Suprapubic skin (tissue), 4 donors: Measurements from ENCODE around the gene IGSF22. TPM values are rescaled to one million over a fixed set of nuclear protein-coding genes. Genes with fewer than 3 reads are reported as not detected.

ENCODE experiments used
- DNase-seq, 2 donors: peaks; one replicate each; pipeline ENCODE4 v3.0.0-alpha.2; 2019; ENCODE audit warnings: low spot score in 2 of 2
- H3K27ac ChIP-seq: fragments of 200-600 bp; sonication (generic); one replicate; pipeline ENCODE4 v1.5.1; 2019
- H3K27me3 ChIP-seq: fragments of 200-600 bp; sonication (generic); one replicate; pipeline ENCODE4 v1.5.1; 2019
- H3K36me3 ChIP-seq: fragments of 200-600 bp; sonication (generic); one replicate; pipeline ENCODE4 v1.5.1; 2019
- H3K4me1 ChIP-seq: fragments of 200-600 bp; sonication (generic); one replicate; pipeline ENCODE4 v1.5.1; 2019
- H3K4me3 ChIP-seq: fragments of 200-600 bp; sonication (generic); one replicate; pipeline ENCODE4 v1.5.1; 2019; ENCODE audit warnings: mild to moderate bottlenecking
- H3K9me3 ChIP-seq: fragments of 200-600 bp; sonication (generic); one replicate; pipeline ENCODE4 v1.5.1; 2019
- CTCF ChIP-seq, 2 donors: fragments of 200-600 bp in 1 of 2; fragments of 450-650 bp in 1 of 2; sonication (generic) in 1 of 2; IDR thresholded peaks; one replicate each; pipeline ENCODE4 v1.5.1; 2016 to 2019; ENCODE audit warnings: antibody characterized with exemption in 2 of 2, mild to moderate bottlenecking in 1 of 2, moderate library complexity in 1 of 2
- EP300 ChIP-seq: sonication (generic); formaldehyde crosslinking; IDR thresholded peaks from one replicate; pipeline ENCODE4 v1.6.1; 2017; ENCODE audit warnings: antibody characterized with exemption
- POLR2A ChIP-seq, 2 donors: fragments of 450-650 bp; IDR thresholded peaks; one replicate each; pipeline ENCODE4 v1.6.1; 2017; ENCODE audit warnings: antibody characterized with exemption in 2 of 2, mild to moderate bottlenecking in 2 of 2, moderate library complexity in 2 of 2
- POLR2AphosphoS5 ChIP-seq, 3 donors: sonication (generic); formaldehyde crosslinking; IDR thresholded peaks; one replicate each; pipeline ENCODE4 v1.6.1; 2017; ENCODE audit warnings: antibody characterized with exemption in 3 of 3
- WGBS: methylation state at CpG from one replicate; pipeline ENCODE4 v1.1.5; 2018; 5-methylcytosine and 5-hydroxymethylcytosine counted together
- total RNA-seq, 4 donors: library from RNA; depleted of rRNA; stranded (reverse); fragments of >200 nt; gene quantifications; one replicate each; pipeline ENCODE4 v1.1.0, GENCODE V29; 2016

The IGSF22 gene
- total RNA-seq = 1 to 10 TPM in 1 of 4 donors, not detected in 3; 2.3 TPM

DNA sequence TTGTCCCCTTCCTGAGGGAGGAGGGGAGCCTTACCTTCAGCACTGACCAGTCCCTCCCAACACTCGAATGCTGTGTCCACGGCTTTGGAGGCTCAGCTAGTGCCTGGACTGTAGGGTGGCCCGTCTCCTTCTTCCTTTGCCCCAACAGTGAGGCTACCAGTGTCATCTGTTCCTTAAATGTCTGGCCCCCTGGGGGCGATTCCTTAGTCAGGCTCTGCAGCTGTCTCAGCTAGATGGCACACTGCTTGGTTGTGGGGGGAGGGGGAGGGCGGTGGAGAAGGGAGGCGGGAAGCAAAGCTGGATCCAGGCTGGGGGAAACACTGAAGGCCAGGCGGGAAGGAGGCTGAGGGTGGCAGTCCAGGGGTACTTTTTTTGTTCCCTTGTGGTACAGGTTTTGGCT, at the start of gene IGSF22:
IGSF22 (minus strand) TSS at position 149 of the 400 bp plus-strand sequence. CDS start 1,952 bp downstream, outside the sequence.
- Histone ChIP-seq H3K4me3 (no peak within 1 kb of the TSS), H3K9me3 (no peaks in the 10 kb centered on the region), H3K36me3 (no peaks in the 10 kb centered on the region), H3K27me3 (no peaks in the 10 kb centered on the region), H3K27ac (no peak within 1 kb of the TSS), H3K4me1 (peaks cover 21% of the 10 kb centered on the region)
- 70% methylated on average over 7 of the region's 7 CpGs for WGBS
- TF ChIP-seq CTCF (IDR thresholded peaks at IDR 0.05) (no peak), POLR2A (IDR thresholded peaks at IDR 0.05) (no peak), EP300 (no peak), POLR2AphosphoS5 (IDR thresholded peaks at IDR 0.05) (no peak)
- no peak for DNase-seq

GRCh38 chr11:18774801-18775200, 48.8 kb upstream of the IGSF22 start:
- H3K4me1 ChIP-seq = no peaks in the 10 kb centered on the region
- no peaks in the 10 kb centered on the region for H3K9me3 ChIP-seq
- no peak for DNase-seq
- H3K4me3 ChIP-seq = no peak overlapping the region
- no peaks in the 10 kb centered on the region for H3K36me3 ChIP-seq
- no peak for TF ChIP-seq CTCF (IDR thresholded peaks at IDR 0.05)
- no peak for TF ChIP-seq EP300
- TF ChIP-seq POLR2A (IDR thresholded peaks at IDR 0.05) = no peak
- TF ChIP-seq POLR2AphosphoS5 (IDR thresholded peaks at IDR 0.05) = no peak
- no peak overlapping the region for H3K27ac ChIP-seq
- H3K27me3 ChIP-seq = peaks cover 3% of the 10 kb centered on the region
- WGBS = 78% methylated on average over 7 of the region's 7 CpGs

DNA sequence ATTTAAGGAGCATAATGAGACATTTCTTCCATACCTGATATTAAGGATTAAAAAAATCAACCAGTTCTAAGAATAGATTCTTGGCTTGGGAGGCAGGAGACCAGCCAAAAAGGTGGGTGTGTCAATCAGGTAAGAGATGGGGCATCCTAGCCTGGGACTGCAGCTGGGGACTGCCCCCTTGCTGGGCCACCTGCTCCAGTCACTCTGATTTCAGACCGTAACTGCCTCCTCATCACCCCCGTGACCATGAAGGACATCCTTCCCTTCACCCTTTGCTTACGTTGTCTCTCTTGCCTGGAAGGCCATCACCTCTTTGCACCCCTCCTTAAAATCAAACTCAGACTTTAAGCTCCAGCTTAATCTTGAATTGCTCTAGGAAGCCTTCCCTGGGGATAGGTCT, 47.7 kb upstream of the IGSF22 start:
- no peak for DNase-seq
- H3K9me3 ChIP-seq = no peaks in the 10 kb centered on the region
- TF ChIP-seq POLR2A (IDR thresholded peaks at IDR 0.05) (no peak), POLR2AphosphoS5 (IDR thresholded peaks at IDR 0.05) (no peak), CTCF (IDR thresholded peaks at IDR 0.05) (no peak), EP300 (no peak)
- peaks cover 3% of the 10 kb centered on the region for H3K27me3 ChIP-seq
- 54% methylated on average over 3 of the region's 3 CpGs for WGBS
- H3K4me3 ChIP-seq = no peak overlapping the region
- no peak overlapping the region for H3K27ac ChIP-seq
- H3K36me3 ChIP-seq = no peaks in the 10 kb centered on the region
- H3K4me1 ChIP-seq = no peaks in the 10 kb centered on the region

- Histone ChIP-seq H3K4me3 (no peak overlapping the region), H3K36me3 (no peaks in the 10 kb centered on the region), H3K27me3 (peaks cover 3% of the 10 kb centered on the region), H3K27ac (no peak overlapping the region), H3K9me3 (no peaks in the 10 kb centered on the region), H3K4me1 (no peaks in the 10 kb centered on the region)
- no peak for DNase-seq
- TF ChIP-seq POLR2A (IDR thresholded peaks at IDR 0.05) = no peak
- TF ChIP-seq POLR2AphosphoS5 (IDR thresholded peaks at IDR 0.05) = no peak
- no peak for TF ChIP-seq CTCF (IDR thresholded peaks at IDR 0.05)
- TF ChIP-seq EP300 = no peak
- 69% methylated on average over 3 of the region's 8 CpGs for WGBS
Measured at GRCh38 chr11:18773104-18773503, 47.1 kb upstream of the IGSF22 start.

DNA sequence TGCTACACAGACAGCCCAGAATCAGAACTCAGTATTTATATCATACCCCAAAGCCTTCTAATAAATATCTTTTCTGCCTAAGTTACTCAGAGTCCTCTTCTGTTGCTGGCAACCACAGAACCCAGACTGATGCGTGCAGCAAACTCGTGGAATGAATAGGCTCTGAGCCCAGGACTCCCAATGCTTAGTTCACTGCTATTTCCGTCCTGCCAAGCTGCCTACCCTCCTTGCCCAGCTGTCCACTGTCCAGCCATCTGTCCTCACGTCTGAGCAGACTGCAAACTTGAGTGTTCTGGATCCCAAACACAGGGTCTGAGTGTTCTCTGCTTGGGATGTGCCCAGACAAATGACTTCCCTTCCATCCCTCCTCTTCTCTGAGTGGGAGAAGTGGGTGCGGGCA, 46.2 kb upstream of the IGSF22 start:
- DNase-seq = no peak
- no peak overlapping the region for H3K27ac ChIP-seq
- H3K9me3 ChIP-seq = no peaks in the 10 kb centered on the region
- H3K36me3 ChIP-seq = no peaks in the 10 kb centered on the region
- whole genome bisulfite sequencing = 71% methylated on average over 5 of the region's 5 CpGs
- H3K4me3 ChIP-seq = no peak overlapping the region
- no peaks in the 10 kb centered on the region for H3K4me1 ChIP-seq
- peaks cover 3% of the 10 kb centered on the region for H3K27me3 ChIP-seq
- TF ChIP-seq EP300 (no peak), POLR2A (IDR thresholded peaks at IDR 0.05) (no peak), POLR2AphosphoS5 (IDR thresholded peaks at IDR 0.05) (no peak), CTCF (IDR thresholded peaks at IDR 0.05) (no peak)
